Esophagus squamous epithelium (tissue), 5 donors: Measurements from ENCODE around the gene GBX1. TPM values are rescaled to one million over a fixed set of nuclear protein-coding genes. Genes with fewer than 3 reads are reported as not detected.

Experiments
- DNase-seq: peaks from one replicate; lab custom pipeline; 2025; lab: John Stamatoyannopoulos, UW
- H3K27ac ChIP-seq, 4 donors: fragments of 200-600 bp; sonication (generic); one replicate each; pipeline ENCODE4 v1.5.1; 2016 to 2019; ENCODE audit warnings: mild to moderate bottlenecking in 1 of 4
- H3K27me3 ChIP-seq, 4 donors: fragments of 200-600 bp; sonication (generic); 1 replicate in 3 of 4; 2 replicates in 1 of 4; pipeline versions ENCODE4 v1.5.1 to v1.6.0; 2017 to 2021; ENCODE audit warnings: antibody characterized with exemption in 1 of 4
- H3K36me3 ChIP-seq, 3 donors: fragments of 200-600 bp; sonication (generic); one replicate each; pipeline ENCODE4 v1.5.1; 2016 to 2019
- H3K4me1 ChIP-seq, 3 donors: fragments of 200-600 bp; sonication (generic); one replicate each; pipeline ENCODE4 v1.5.1; 2017 to 2019
- H3K4me3 ChIP-seq, 4 donors: fragments of 200-600 bp; sonication (generic); 1 replicate in 3 of 4; 2 replicates in 1 of 4; pipeline ENCODE4 v1.5.1; 2016 to 2019; ENCODE audit warnings: mild to moderate bottlenecking in 2 of 4, moderate library complexity in 1 of 4
- H3K9me3 ChIP-seq, 3 donors: fragments of 200-600 bp; sonication (generic); one replicate each; pipeline ENCODE4 v1.5.1; 2016 to 2019
- CTCF ChIP-seq, 6 experiments: fragments of 450-650 bp in 4 of 6; fragments of 200-600 bp in 2 of 6; sonication (generic) in 2 of 6; IDR thresholded peaks; one replicate each; pipeline ENCODE4 v1.5.1; 2016 to 2019; ENCODE audit warnings: antibody characterized with exemption in 6 of 6, mild to moderate bottlenecking in 4 of 6, moderate library complexity in 4 of 6
- POLR2A ChIP-seq, 4 donors: fragments of 450-650 bp; IDR thresholded peaks; one replicate each; pipeline ENCODE4 v1.6.1; 2017; ENCODE audit warnings: antibody characterized with exemption in 4 of 4, mild to moderate bottlenecking in 4 of 4, moderate library complexity in 3 of 4
- WGBS, 2 donors: methylation state at CpG; one replicate each; pipeline ENCODE4 v1.1.5; 2018; 5-methylcytosine and 5-hydroxymethylcytosine counted together
- intact Hi-C: fragments of 100-400 bp; cut with DNase I; formaldehyde crosslinking; loops from one replicate; pipeline ENCODE4 v1.15.0; 2022
- total RNA-seq, 4 donors: library from RNA; depleted of rRNA; stranded (reverse); fragments of >200 nt; gene quantifications; one replicate each; pipeline ENCODE4 v1.1.0, GENCODE V29; 2016
- donor health status: DM: yes; HTN: yes; CAD: no.

The GBX1 gene
- total RNA-seq, 4 donors from 2014 or later = not detected

DNA sequence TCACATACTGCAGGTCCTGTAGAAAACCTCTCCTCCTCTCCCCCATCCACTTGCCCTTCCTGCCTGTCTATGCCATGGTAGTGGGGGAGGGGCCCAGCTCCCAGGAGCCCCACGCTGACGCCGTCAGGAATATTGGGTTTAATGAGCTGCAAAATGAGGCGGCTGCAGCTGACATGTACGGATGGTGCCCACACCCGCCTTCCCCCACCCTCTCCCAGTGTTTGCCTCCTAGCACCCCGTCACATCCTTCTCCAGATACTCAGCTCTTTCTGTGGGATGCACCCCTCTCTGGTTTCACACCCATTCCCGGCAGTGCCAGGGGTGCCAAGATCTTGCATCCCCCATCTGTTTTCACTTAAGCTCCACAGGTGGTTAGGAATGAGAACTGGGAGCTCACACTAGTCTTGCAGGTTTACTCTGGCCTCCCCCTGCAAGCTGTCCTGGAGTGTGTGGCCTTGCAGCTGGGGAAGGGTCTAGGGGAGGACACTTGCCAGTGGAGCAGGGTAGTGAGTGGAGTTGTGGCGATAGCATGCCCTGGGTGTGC, 26.1 kb downstream of the GBX1 start:
- Histone ChIP-seq H3K27me3 (no peaks in the 10 kb centered on the region), H3K4me1 (peaks cover 0 to 9% (median 0%) of the 10 kb centered on the region in 3 donors), H3K36me3 (peaks cover 38 to 91% (median 44%) of the 10 kb centered on the region in 3 donors), H3K9me3 (no peaks in the 10 kb centered on the region), H3K27ac (no peak overlapping the region), H3K4me3 (no peak overlapping the region)
- TF ChIP-seq POLR2A (IDR thresholded peaks at IDR 0.05) (no peak), CTCF (IDR thresholded peaks at IDR 0.05) (no peak)
- no peak for DNase-seq
- intact Hi-C loops = no loop called here
- 85 to 88% methylated on average over 7 of the region's 9 CpGs for WGBS, 2 donors

DNA sequence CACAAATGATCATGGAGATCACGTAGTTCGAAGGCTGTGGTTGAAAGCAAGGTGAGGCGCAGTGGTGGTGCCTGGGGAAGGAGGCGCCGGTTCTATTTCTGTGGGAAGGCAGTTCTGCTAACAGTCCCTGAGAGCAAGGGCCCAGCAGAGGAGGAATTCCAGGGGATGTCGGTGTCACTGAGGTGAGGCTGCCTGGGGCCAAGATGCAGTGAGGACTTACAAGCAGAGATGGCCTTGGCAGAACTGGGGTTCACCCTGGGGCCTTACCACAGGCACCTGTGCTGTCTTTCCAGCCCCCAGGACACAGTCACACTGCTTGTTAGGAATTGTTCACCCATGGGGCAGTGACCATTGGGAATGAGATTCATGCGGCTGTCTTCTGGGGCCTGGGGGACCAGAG, 26.7 kb downstream of the GBX1 start:
- no peak overlapping the region for H3K27ac ChIP-seq
- H3K27me3 ChIP-seq = no peaks in the 10 kb centered on the region
- peaks cover 0 to 9% (median 0%) of the 10 kb centered on the region in 3 donors for H3K4me1 ChIP-seq
- WGBS, 2 donors = 76% methylated on average over 2 of the region's 7 CpGs; no CpG with 5 or more reads in 1 of the 2 donors
- no peak overlapping the region for H3K4me3 ChIP-seq
- TF ChIP-seq CTCF (IDR thresholded peaks at IDR 0.05) = no peak
- TF ChIP-seq POLR2A (IDR thresholded peaks at IDR 0.05) = no peak
- intact Hi-C loops = no loop called here
- no peaks in the 10 kb centered on the region for H3K9me3 ChIP-seq
- peaks cover 44 to 97% (median 49%) of the 10 kb centered on the region in 3 donors for H3K36me3 ChIP-seq
- DNase-seq = no peak

DNA sequence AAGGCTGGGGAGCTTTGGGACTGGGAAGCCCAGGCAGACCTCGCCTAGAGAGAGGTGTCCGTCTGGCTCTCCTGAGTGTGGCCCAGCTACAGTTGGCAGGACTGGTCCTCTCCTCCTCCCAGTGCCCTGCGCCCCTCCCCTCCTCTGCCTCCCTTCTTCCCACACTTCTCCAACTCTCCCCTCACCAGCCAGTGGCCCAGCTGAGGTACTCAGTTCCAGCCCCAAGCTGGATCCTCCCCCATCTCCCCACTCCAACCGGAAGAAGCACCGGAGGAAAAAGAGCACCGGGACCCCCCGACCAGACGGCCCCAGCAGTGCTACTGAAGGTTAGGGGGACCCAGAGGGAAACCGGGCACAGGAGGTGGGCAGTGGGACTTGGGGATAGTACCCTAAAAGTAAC, 27.7 kb downstream of the GBX1 start:
- Histone ChIP-seq H3K4me3 (no peak overlapping the region), H3K36me3 (peaks cover 54 to 100% (median 60%) of the 10 kb centered on the region in 3 donors), H3K9me3 (no peaks in the 10 kb centered on the region), H3K4me1 (peaks cover 0 to 8% (median 0%) of the 10 kb centered on the region in 3 donors), H3K27ac (no peak overlapping the region), H3K27me3 (no peaks in the 10 kb centered on the region)
- WGBS, 2 donors = 84% methylated on average over 4 to 9 of the region's 9 CpGs
- intact Hi-C loops = no loop called here
- TF ChIP-seq CTCF (IDR thresholded peaks at IDR 0.05) (no peak), POLR2A (IDR thresholded peaks at IDR 0.05) (no peak)
- DNase-seq = no peak

DNA sequence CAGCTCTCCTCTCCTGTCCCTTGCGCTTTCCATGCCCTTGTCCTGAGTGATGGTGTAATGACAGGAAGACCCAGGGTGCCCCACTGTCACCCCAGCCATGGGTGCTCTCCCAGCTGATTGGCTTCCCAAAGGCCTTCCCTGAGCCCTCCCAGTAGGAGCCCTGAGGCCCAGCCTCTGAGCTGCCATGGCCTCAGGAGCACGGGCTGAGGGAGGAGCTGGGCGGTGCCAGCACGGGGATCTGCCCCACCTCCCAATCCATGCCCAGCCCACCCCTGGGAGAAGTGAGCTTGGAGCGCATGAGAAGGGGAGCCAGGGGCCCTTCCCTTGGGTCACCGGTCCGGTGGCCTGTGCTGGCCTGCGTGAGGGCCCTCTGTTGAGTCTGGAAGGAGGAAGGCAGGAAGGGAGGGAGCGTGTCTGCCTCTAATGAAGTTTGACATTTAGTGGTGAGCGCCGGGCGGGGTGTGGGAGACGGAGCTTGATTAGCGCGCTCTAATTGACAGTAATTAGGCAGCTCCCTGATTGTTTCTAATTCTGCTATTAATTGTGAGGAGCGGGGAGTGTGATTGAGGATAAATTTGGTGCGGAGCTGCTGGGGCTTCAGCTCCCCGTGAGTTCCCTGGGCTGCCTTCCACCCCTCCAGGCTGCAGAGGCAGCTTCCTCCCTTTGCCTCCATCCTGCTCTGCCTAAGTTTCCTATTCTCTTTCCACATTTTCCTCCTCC, 28.3 kb downstream of the GBX1 start:
- 89 to 94% methylated on average over 9 to 15 of the region's 18 CpGs for WGBS, 2 donors
- H3K27ac ChIP-seq = no peak overlapping the region
- H3K4me3 ChIP-seq = no peak overlapping the region
- intact Hi-C loops = no loop called here
- TF ChIP-seq CTCF (IDR thresholded peaks at IDR 0.05) = no peak
- no peak for TF ChIP-seq POLR2A (IDR thresholded peaks at IDR 0.05)
- no peaks in the 10 kb centered on the region for H3K27me3 ChIP-seq
- peaks cover 0 to 2% (median 0%) of the 10 kb centered on the region in 3 donors for H3K4me1 ChIP-seq
- no peaks in the 10 kb centered on the region for H3K9me3 ChIP-seq
- H3K36me3 ChIP-seq = peaks cover 58 to 100% (median 65%) of the 10 kb centered on the region in 3 donors
- no peak for DNase-seq

- no peak overlapping the region for H3K27ac ChIP-seq
- DNase-seq = no peak
- intact Hi-C loops = no loop called here
- no peak for TF ChIP-seq CTCF (IDR thresholded peaks at IDR 0.05)
- no peak for TF ChIP-seq POLR2A (IDR thresholded peaks at IDR 0.05)
- no peaks in the 10 kb centered on the region for H3K27me3 ChIP-seq
- WGBS, 2 donors = 80 to 90% methylated on average over 10 to 11 of the region's 30 CpGs
- H3K4me1 ChIP-seq = no peaks in the 10 kb centered on the region
- H3K9me3 ChIP-seq = no peaks in the 10 kb centered on the region
- peaks cover 54 to 100% (median 66%) of the 10 kb centered on the region in 3 donors for H3K36me3 ChIP-seq
- H3K4me3 ChIP-seq = no peak overlapping the region
These were observed 29.2 kb downstream of the GBX1 start for GRCh38 chr7:151138153-151138851.
